Keratinocyte (primary cell): ENCODE results near the gene KDSR. TPM values are rescaled to one million over a fixed set of nuclear protein-coding genes. Genes with fewer than 3 reads are reported as not detected.
A peak's percentile ranks its signal among the peaks of the same experiment; 100 is the strongest.

Experiments used
- DNase-seq: peaks from one replicate; pipeline ENCODE4 v3.0.0-alpha.2; 2011; ENCODE audit warnings: low read depth, missing footprints, low spot score
- FAIRE-seq: peaks from 2 replicates; lab custom pipeline; 2011; peaks lifted over from hg19 to GRCh38; lab: Jason Lieb, UNC
- H2AFZ ChIP-seq: 2 replicates; pipeline ENCODE4 v1.6.0; 2012; ENCODE audit warnings: low read length, control low read depth, inconsistent platforms; ENCODE audit not compliant: control insufficient read depth
- H3K27ac ChIP-seq: 2 replicates; pipeline ENCODE4 v1.5.1; 2011; ENCODE audit warnings: low read length; ENCODE audit not compliant: control insufficient read depth, insufficient read depth
- H3K27me3 ChIP-seq: 3 replicates; pipeline ENCODE4 v1.6.0; 2011; ENCODE audit warnings: low read length; ENCODE audit not compliant: control insufficient read depth, insufficient read depth; ENCODE audit errors: extremely low read depth
- H3K36me3 ChIP-seq, 2 experiments: 2 replicates in 1 of 2; 3 replicates in 1 of 2; pipeline ENCODE4 v1.5.1; 2011; ENCODE audit warnings: low read length in 2 of 2, mild to moderate bottlenecking in 1 of 2; ENCODE audit not compliant: control insufficient read depth in 2 of 2, insufficient read depth in 2 of 2; ENCODE audit errors: extremely low read depth in 1 of 2
- H3K4me1 ChIP-seq: 3 replicates; pipeline ENCODE4 v1.5.1; 2011; ENCODE audit warnings: low read length; ENCODE audit not compliant: control insufficient read depth, insufficient read depth; ENCODE audit errors: extremely low read depth
- H3K4me2 ChIP-seq: 3 replicates; pipeline ENCODE4 v1.6.0; 2011; ENCODE audit warnings: low read depth, low read length; ENCODE audit not compliant: control insufficient read depth, insufficient read depth; ENCODE audit errors: extremely low read depth
- H3K4me3 ChIP-seq, 3 experiments: fragments of 200-600 bp in 1 of 3; sonication (generic) in 1 of 3; 2 replicates in 2 of 3; 3 replicates in 1 of 3; pipeline ENCODE4 v1.5.1; 2011 to 2016; ENCODE audit warnings: low read length in 3 of 3, mild to moderate bottlenecking in 3 of 3, control low read depth in 2 of 3, inconsistent platforms in 1 of 3, low read depth in 1 of 3, mixed read lengths in 1 of 3, mixed run types in 1 of 3, moderate library complexity in 1 of 3; ENCODE audit not compliant: control insufficient read depth in 2 of 3, insufficient read depth in 2 of 3; ENCODE audit errors: extremely low read depth in 1 of 3
- H3K79me2 ChIP-seq: 2 replicates; pipeline ENCODE4 v1.6.0; 2012; ENCODE audit warnings: low read length; ENCODE audit not compliant: control insufficient read depth, insufficient read depth
- H3K9ac ChIP-seq: 3 replicates; pipeline ENCODE4 v1.6.0; 2011; ENCODE audit warnings: low read length; ENCODE audit not compliant: control insufficient read depth, insufficient read depth; ENCODE audit errors: extremely low read depth
- H3K9me1 ChIP-seq: 3 replicates; pipeline ENCODE4 v1.6.0; 2011; ENCODE audit warnings: low read length; ENCODE audit not compliant: control insufficient read depth, insufficient read depth; ENCODE audit errors: extremely low read depth
- H3K9me3 ChIP-seq: 2 replicates; pipeline ENCODE4 v1.5.1; 2012; ENCODE audit warnings: low read depth, low read length; ENCODE audit not compliant: control insufficient read depth
- H4K20me1 ChIP-seq: 3 replicates; pipeline ENCODE4 v1.6.0; 2011; ENCODE audit warnings: low read length; ENCODE audit not compliant: control insufficient read depth, insufficient read depth; ENCODE audit errors: extremely low read depth
- CTCF ChIP-seq, 3 experiments: IDR thresholded peaks in 1 of 3; conservative IDR thresholded peaks in 1 of 3; optimal IDR thresholded peaks in 1 of 3; 2 replicates in 2 of 3; 3 replicates in 1 of 3; pipeline versions ENCODE3 to v1.5.1; 2011; ENCODE audit warnings: low read length in 3 of 3, mild to moderate bottlenecking in 3 of 3, moderate library complexity in 2 of 3, control low read depth in 1 of 3, inconsistent platforms in 1 of 3; ENCODE audit not compliant: insufficient read depth in 2 of 3; ENCODE audit errors: extremely low read depth in 1 of 3
- EZH2 ChIP-seq: IDR thresholded peaks from one replicate; pipeline ENCODE4 v1.6.1; 2012; ENCODE audit warnings: inconsistent platforms, mild to moderate bottlenecking, low read length, moderate library complexity
- dilution Hi-C: fragments of 300-500 bp; cut with MboI; formaldehyde crosslinking; loops from one replicate; pipeline ENCODE4 v1.7.0; 2020; ENCODE audit warnings: low sequenced_read_pairs; ENCODE audit not compliant: extremely low pct_ligation_motif_present
- polyA plus RNA-seq, 5 experiments: library from polyadenylated mRNA; depleted of rRNA in 3 of 5; stranded (reverse) in 3 of 5; stranded (forward) in 1 of 5; unstranded in 1 of 5; fragments of >200 nt; gene quantifications; 1 replicate in 1 of 5; 2 replicates in 3 of 5; 3 replicates in 1 of 5; pipeline versions ENCODE4 v1.2.1 to v1.2.3, GENCODE V29; 2011 to 2012; ENCODE audit warnings: missing spikeins in 2 of 5, low read depth in 1 of 5, low replicate concordance in 1 of 5

KDSR gene
- polyA plus RNA-seq, 1 donor (not counting 4 experiments of a cell fraction or from before 2014, with no cell fraction given), result 68.6 TPM

GRCh38 chr18:63319383-63320122 lies 47.5 kb downstream of the KDSR start, which contains the start of gene BCL2:
TSS of gene BCL2 (minus strand) at chr18:63319769.
- no peaks in the 10 kb centered on the region for H4K20me1 ChIP-seq
- peaks cover 20% of the 10 kb centered on the region for H3K4me1 ChIP-seq
- H3K9ac ChIP-seq, result peak within 1 kb of the TSS; percentile 76
- peaks cover 10% of the 10 kb centered on the region for H3K27me3 ChIP-seq
- no peak for FAIRE-seq
- peak within 1 kb of the TSS; percentile 49 to 84 (median 74) for H3K4me3 ChIP-seq
- peak within 1 kb of the TSS; percentile 39 for H3K27ac ChIP-seq
- no peaks in the 10 kb centered on the region for H3K36me3 ChIP-seq
- dilution Hi-C loops, result loop anchor here (25.0 kb wide), 1 partner anchor 307 kb away; no protein-coding TSS in a partner anchor
- no peak for DNase-seq
- H3K9me1 ChIP-seq, result no peaks in the 10 kb centered on the region
- TF ChIP-seq CTCF (optimal IDR thresholded peaks at IDR 0.05 in 1 of 3, IDR thresholded peaks at IDR 0.05 in 1 of 3, conservative IDR thresholded peaks at IDR 0.05 in 1 of 3; ENCODE audit: extremely low read depth in 1 of 3, insufficient read depth in 2 of 3, low read length in 3 of 3) (no peak), EZH2 (peak; percentile 38)
- H3K4me2 ChIP-seq, result peak within 1 kb of the TSS; percentile 95
- H3K79me2 ChIP-seq, result no peaks in the 10 kb centered on the region
- H3K9me3 ChIP-seq, result no peaks in the 10 kb centered on the region
- H2AFZ ChIP-seq, result peak within 1 kb of the TSS; percentile 82

GRCh38 chr18:63318889-63319382 lies 48.1 kb downstream of the KDSR start:
- Histone ChIP-seq H2AFZ (no peak overlapping the region), H3K9me1 (no peaks in the 10 kb centered on the region), H3K4me3 (peak overlapping the region; percentile 46 to 84 (median 74)), H3K9me3 (no peaks in the 10 kb centered on the region), H3K27ac (no peak overlapping the region), H3K9ac (peak overlapping the region; percentile 70), H4K20me1 (no peaks in the 10 kb centered on the region), H3K4me1 (peaks cover 20% of the 10 kb centered on the region), H3K79me2 (no peaks in the 10 kb centered on the region), H3K36me3 (no peaks in the 10 kb centered on the region), H3K4me2 (peak overlapping the region; percentile 95), H3K27me3 (peaks cover 10% of the 10 kb centered on the region)
- peak; percentile 17 for TF ChIP-seq EZH2
- no peak for TF ChIP-seq CTCF (optimal IDR thresholded peaks at IDR 0.05 in 1 of 3, IDR thresholded peaks at IDR 0.05 in 1 of 3, conservative IDR thresholded peaks at IDR 0.05 in 1 of 3; ENCODE audit: extremely low read depth in 1 of 3, insufficient read depth in 2 of 3, low read length in 3 of 3)
- DNase-seq (no peak), FAIRE-seq (no peak)
- dilution Hi-C loops, result loop anchor here (25.0 kb wide), 1 partner anchor 307 kb away; no protein-coding TSS in a partner anchor
